ENCODE results near the gene GLI1. TPM values are rescaled to one million over a fixed set of nuclear protein-coding genes. Genes with fewer than 3 reads are reported as not detected.
"Not testable (repeated sequence)": the region's sequence is repeated elsewhere in the genome, so short reads cannot be mapped to it uniquely, and the experiment has no call there.

Gene GLI1
- total RNA-seq, 1 experiment from 2014 or later: 6.4 TPM

- Histone ChIP-seq H3K9ac (ENCODE audit: low read length) (no peak overlapping the region), H3K9me2 (ENCODE audit: insufficient read depth) (no peaks in the 10 kb centered on the region), H3K27me3 (ENCODE audit: insufficient read depth, low read length) (no peaks in the 10 kb centered on the region), H2AFZ (ENCODE audit: low read depth, low read length, poor library complexity, severe bottlenecking) (no peak overlapping the region), H3K79me2 (ENCODE audit: insufficient read depth, low read length) (peaks cover 25% of the 10 kb centered on the region), H3K9me3 (ENCODE audit: control insufficient read depth in 1 of 2, insufficient read depth in 1 of 2, low read depth in 1 of 2, low read length in 2 of 2) (no peaks in the 10 kb centered on the region), H3K36me3 (ENCODE audit: control insufficient read depth in 1 of 2, insufficient read depth in 2 of 2, low read length in 2 of 2) (peaks cover 50 to 54% of the 10 kb centered on the region in 2 experiments; a peak in 3 of 4 replicates), H3K27ac (ENCODE audit: low read depth, low read length) (no peak overlapping the region), H4K20me1 (ENCODE audit: insufficient read depth) (no peaks in the 10 kb centered on the region), H3K4me3 (replicated peaks in 1 of 2; ENCODE audit: low read depth in 1 of 2, low read length in 2 of 2) (no peak overlapping the region), H3K4me2 (ENCODE audit: low read length) (no peak overlapping the region), H3K4me1 (ENCODE audit: control insufficient read depth in 1 of 2, insufficient read depth in 2 of 2, low read length in 2 of 2) (peaks cover 0 to 6% of the 10 kb centered on the region in 2 experiments; a peak in 2 of 4 replicates)
- DNase-seq (ENCODE audit: low read depth, low spot score) (no peak), ATAC-seq (no peak)
- ChIA-PET CTCF (no interaction called here), RAD21 (ENCODE audit: low non-redundant PET in 1 of 2, low total read pairs in 2 of 2, uncharacterized antibody in 2 of 2, unreplicated experiment in 2 of 2) (no interaction called here), POLR2A (interaction anchor here (0.6 to 2.4 kb wide), 2 partner anchors 8 to 1128 kb away, joined by 3 to 8 read pairs; no protein-coding TSS in a partner anchor)
- intact Hi-C loops (cut with micrococcal nuclease): no loop called here
- TF ChIP-seq POLR2AphosphoS5 (IDR thresholded peaks at IDR 0.05; ENCODE audit: low read depth, low read length): peak; percentile 38; the same call in 1 of the 2 replicates
- TF ChIP-seq CBX3 (IDR thresholded peaks at IDR 0.05; ENCODE audit: low read depth): no peak
- BruUV-seq (replicated peaks): no TSS peak
Observed at GRCh38 chr12:57513266-57513665, 53.7 kb downstream of the GLI1 start.

GRCh38 chr12:57513677-57514076 lies 54.1 kb downstream of the GLI1 start:
- H3K79me2 ChIP-seq (ENCODE audit: insufficient read depth, low read length): peaks cover 29% of the 10 kb centered on the region
- H3K4me3 ChIP-seq (replicated peaks in 1 of 2; ENCODE audit: low read depth in 1 of 2, low read length in 2 of 2); BruUV-seq (replicated peaks); H3K27ac ChIP-seq (ENCODE audit: low read depth, low read length); CTCF ChIA-PET; intact Hi-C loops (cut with micrococcal nuclease); RAD21 ChIA-PET (ENCODE audit: low non-redundant PET in 1 of 2, low total read pairs in 2 of 2, uncharacterized antibody in 2 of 2, unreplicated experiment in 2 of 2); DNase-seq (ENCODE audit: low read depth, low spot score); H3K27me3 ChIP-seq (ENCODE audit: insufficient read depth, low read length); ATAC-seq; H3K4me2 ChIP-seq (ENCODE audit: low read length); H3K9me3 ChIP-seq (ENCODE audit: control insufficient read depth in 1 of 2, insufficient read depth in 1 of 2, low read depth in 1 of 2, low read length in 2 of 2); H3K9me2 ChIP-seq (ENCODE audit: insufficient read depth); H4K20me1 ChIP-seq (ENCODE audit: insufficient read depth); H3K9ac ChIP-seq (ENCODE audit: low read length); H2AFZ ChIP-seq (ENCODE audit: low read depth, low read length, poor library complexity, severe bottlenecking): not testable (repeated sequence)
- H3K4me1 ChIP-seq (ENCODE audit: control insufficient read depth in 1 of 2, insufficient read depth in 2 of 2, low read length in 2 of 2): peaks cover 0 to 11% of the 10 kb centered on the region in 2 experiments; a peak in 2 of 4 replicates
- peaks cover 52 to 53% of the 10 kb centered on the region in 2 experiments; a peak in 3 of 4 replicates for H3K36me3 ChIP-seq (ENCODE audit: control insufficient read depth in 1 of 2, insufficient read depth in 2 of 2, low read length in 2 of 2)
- POLR2A ChIA-PET: interaction anchor here (0.7 to 2.4 kb wide), 2 partner anchors 9 to 61 kb away, joined by 4 to 8 read pairs; no protein-coding TSS in a partner anchor

GRCh38 chr12:57514246-57514645 lies 54.7 kb downstream of the GLI1 start:
- DNase-seq (ENCODE audit: low read depth, low spot score); H3K4me2 ChIP-seq (ENCODE audit: low read length); H4K20me1 ChIP-seq (ENCODE audit: insufficient read depth); H3K9me3 ChIP-seq (ENCODE audit: control insufficient read depth in 1 of 2, insufficient read depth in 1 of 2, low read depth in 1 of 2, low read length in 2 of 2); H3K9ac ChIP-seq (ENCODE audit: low read length); H3K4me3 ChIP-seq (replicated peaks in 1 of 2; ENCODE audit: low read depth in 1 of 2, low read length in 2 of 2); H3K27ac ChIP-seq (ENCODE audit: low read depth, low read length); H3K9me2 ChIP-seq (ENCODE audit: insufficient read depth); intact Hi-C loops (cut with micrococcal nuclease); CTCF ChIA-PET; ATAC-seq; RAD21 ChIA-PET (ENCODE audit: low non-redundant PET in 1 of 2, low total read pairs in 2 of 2, uncharacterized antibody in 2 of 2, unreplicated experiment in 2 of 2); H2AFZ ChIP-seq (ENCODE audit: low read depth, low read length, poor library complexity, severe bottlenecking); BruUV-seq (replicated peaks); H3K27me3 ChIP-seq (ENCODE audit: insufficient read depth, low read length): not testable (repeated sequence)
- POLR2A ChIA-PET: interaction anchor here (0.7 to 2.4 kb wide), 3 partner anchors 9 to 212 kb away, joined by 4 to 8 read pairs (median 4); no protein-coding TSS in a partner anchor
- Histone ChIP-seq H3K36me3 (ENCODE audit: control insufficient read depth in 1 of 2, insufficient read depth in 2 of 2, low read length in 2 of 2) (peaks cover 51 to 55% of the 10 kb centered on the region in 2 experiments; a peak in 3 of 4 replicates), H3K4me1 (ENCODE audit: control insufficient read depth in 1 of 2, insufficient read depth in 2 of 2, low read length in 2 of 2) (peaks cover 4 to 16% of the 10 kb centered on the region in 2 experiments; a peak in 3 of 4 replicates), H3K79me2 (ENCODE audit: insufficient read depth, low read length) (peaks cover 34% of the 10 kb centered on the region)

Data from HCT116 (cell line).